Mesenchymal stem cell (in vitro differentiated cells and primary cell): Measurements from ENCODE around the gene HNRNPUL2. TPM values are rescaled to one million over a fixed set of nuclear protein-coding genes. Genes with fewer than 3 reads are reported as not detected.

Experiments
- small RNA-seq: library from polyadenylated mRNA; stranded (forward); fragments of <200 nt; extraction: miRNeasy Mini kit (QIAGEN cat#:217004); gene quantifications from one replicate; pipeline ENCODE3, GENCODE V24; 2013; ENCODE audit warnings: low read depth

HNRNPUL2 gene

Small RNA genes lying within 50 kb of the gene (small RNA-seq; reads per million reads assigned to genes)
- not detected for gene SNORA57
